ENCODE data around the gene GGT6.

GGT6 gene

DNA sequence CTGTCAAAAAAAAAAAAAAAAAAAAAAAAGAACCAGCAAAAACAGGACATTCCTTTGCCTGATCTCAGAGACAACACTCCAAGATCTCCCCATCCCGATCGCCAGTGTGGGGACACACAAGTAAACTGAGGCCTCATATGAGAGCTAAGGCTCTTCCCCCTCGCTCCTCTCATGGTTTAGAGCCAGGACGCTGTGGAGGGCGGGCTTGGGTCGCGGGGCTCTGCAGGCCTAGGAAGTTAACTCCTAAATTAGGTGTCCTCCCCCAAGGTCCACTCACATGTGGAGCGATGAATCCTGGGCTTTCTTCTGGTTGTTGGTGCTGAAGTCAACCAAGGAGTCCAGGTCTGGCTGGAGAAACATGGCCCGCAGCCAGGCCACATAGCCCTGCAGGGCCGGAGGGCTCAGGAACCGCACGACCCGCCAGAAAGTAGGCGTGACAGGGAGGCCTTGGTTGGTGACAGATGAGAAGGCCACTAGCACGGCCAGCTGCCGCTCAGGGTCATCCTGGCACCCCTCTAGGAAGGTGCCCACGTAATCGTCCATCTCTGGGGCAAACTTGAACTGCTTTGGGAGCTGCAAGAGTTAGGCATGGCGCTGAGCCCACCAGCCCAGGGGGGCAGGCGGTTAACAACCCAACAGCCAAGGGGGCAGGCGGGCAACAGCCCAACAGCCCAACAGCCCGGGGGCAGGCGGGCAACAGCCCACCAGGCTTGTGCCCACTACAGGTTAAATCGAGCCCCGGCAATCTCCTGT is 10.4 kb downstream of the GGT6 start:
- no peak for DNase-seq

GRCh38 chr17:4548721-4549531 is 11.5 kb downstream of the GGT6 start:
- DNase-seq, result no peak

- DNase-seq, result no peak
Observed at GRCh38 chr17:4548061-4548461, 12.3 kb downstream of the GGT6 start.

DNA sequence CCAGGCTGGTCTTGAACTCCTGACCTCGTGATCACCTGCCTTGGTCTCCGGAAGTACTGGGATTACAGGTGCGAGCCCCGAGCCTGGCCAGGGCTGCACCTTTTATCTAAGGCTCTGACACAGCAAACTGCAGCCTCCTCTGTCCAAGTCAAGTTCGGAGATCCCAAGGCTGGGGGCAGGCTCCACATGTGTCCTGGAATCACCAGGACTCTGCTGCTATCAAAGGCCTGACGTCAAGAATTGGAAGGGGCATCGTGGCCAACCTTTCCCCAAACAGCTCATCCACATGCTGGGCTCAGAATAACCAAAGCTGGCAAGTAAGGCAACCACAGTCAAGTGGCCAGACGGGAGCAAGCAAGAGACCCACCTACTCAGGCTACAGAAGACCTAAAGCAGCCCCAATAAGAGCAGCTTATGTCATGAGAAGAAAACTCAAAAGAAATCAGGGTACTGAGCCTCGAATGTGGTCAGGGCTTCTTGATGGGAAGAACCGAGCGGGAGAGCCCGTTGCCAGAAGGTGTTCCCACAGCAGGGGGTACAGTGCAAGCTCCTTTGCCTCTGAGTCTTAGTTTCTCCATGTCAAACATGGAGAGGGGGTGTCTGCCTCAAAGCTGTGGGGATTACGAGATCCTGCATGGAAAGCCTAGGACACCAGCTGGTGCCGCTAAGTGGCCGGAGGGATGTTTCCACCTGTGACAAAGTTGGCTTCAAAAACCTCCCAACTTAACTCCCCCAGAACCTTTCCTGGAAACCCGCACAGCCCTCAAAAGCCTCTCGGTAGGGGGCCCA is 13.1 kb downstream of the GGT6 start:
- DNase-seq, result no peak

GRCh38 chr17:4545217-4545951 is 15.0 kb downstream of the GGT6 start:
- no peak for DNase-seq

GRCh38 chr17:4544951-4545216 is 15.5 kb downstream of the GGT6 start:
- no peak for DNase-seq

DNA sequence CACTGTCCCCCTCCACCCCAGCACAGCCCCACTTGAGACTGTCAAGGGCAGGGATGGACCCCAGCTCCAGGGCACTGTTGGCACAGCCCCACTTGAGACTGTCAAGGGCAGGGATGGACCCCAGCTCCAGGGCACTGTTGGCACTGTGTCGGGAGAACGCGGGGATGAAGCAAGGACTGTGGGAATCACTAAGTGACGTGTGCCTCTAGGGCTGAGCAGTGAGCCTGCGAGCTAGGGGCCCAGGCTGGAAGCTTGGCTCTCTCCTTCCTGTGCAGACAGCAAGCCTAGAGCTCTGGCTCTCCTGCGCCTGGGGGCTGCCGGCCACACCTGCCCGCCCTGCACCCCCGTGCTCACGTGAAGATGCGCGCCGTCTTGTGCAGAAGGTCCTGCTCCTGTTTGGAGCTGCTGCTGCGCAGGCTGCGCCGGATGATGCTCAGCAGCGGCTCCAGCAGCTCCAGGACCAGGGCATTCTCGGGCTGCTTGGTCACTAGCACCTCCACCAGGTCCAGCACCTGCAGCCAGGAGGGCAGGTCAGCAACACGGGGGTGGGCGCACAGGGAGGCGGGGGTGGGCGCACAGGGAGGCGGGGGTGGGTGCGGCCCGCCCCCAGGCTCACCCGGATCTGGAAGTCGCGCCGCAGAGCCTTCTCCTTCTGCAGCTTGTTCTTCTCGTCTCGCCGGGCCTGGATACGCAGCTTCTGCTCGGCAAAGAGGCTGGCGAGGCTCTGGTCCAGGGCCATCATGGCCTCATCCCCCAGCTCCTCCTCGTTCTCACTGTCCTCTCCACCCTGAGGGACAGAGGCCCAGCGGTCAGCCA is 16.0 kb downstream of the GGT6 start:
- DNase-seq, result no peak

GRCh38 chr17:4543557-4544026 is 16.8 kb downstream of the GGT6 start:
- no peak for DNase-seq

DNA sequence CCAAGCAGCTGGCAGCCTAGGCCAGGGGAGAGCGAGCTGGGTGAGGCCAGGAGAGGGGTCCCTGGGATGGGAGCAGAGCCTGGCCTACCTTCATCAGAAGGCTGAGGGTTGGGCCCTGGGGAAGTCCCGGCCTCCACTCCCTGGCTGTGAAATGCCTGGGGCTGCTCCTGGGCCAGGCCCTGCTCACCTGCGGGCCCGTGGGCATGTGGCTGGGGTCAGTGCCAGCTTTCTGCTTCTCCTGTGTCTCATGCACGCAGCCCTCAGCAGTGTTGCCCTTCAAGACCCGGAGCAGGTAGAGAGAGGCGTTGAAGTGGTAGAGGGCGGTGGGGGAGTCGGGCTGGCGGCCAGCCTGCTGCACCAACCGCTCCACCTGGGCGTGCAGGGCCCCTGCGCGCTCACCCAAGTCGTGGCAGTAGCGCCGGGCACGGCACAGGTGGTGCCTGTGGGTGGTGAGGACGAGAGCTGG is 17.6 kb downstream of the GGT6 start:
- DNase-seq, result no peak

DNA sequence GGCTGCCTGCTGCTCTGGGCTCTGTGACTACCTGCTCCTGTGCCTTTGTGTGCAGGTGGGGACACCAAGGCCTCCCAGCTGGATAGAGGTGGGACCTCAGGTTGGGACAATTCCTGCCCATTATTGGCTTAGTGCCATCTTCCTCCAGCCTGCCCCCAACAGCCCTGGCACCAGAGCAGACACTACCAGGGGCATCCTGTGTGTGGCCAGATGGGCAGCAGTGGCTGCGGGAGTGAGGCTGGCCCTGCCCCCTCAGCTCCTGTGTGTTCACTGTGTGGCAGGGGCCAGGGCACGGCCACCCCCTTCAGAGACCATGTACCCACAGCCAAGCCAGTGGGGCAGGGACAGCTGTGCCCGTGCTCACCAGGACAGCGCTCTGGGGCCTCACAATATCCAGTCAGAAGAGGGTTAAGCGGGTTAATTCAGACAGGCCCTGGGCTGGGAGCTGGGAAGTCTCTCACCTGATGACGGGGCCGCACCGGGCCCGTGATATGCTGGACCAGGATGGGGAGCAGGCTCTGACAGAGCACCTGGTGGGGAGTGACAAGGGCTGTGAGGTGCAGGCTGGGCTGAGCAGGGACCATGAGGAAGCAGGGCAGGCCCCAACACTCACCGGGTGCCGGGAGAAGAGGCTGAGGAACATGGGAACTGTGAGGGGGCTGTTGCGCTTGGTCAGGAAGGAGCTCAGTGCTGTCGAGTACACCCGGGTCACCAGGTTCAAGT is 18.2 kb downstream of the GGT6 start:
- no peak for DNase-seq

- no peak for DNase-seq
Observed at GRCh38 chr17:4541328-4542002, 18.9 kb downstream of the GGT6 start.

GRCh38 chr17:4540687-4541327 is 19.6 kb downstream of the GGT6 start:
- no peak for DNase-seq

DNA sequence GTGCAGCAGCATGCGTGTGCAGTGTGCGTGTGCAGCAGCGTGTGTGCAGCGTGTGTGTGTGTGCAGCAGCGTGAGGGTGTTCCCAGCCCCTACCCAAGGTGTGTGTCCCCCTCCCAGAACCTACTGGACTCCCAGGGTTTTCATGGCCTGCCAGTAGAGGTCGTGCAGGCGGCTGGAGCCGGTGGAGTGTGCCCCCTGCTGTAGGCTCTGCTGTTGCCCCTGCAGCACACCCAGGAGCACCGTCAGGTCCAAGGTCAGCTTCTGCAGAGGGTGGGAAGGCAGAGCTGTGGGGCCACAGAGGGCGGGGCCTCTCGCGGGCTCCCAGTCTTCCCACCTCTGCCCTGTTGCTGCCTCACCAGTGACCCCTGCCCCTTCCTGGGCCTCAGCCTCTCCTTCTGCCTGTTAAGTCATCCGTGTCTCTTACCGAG is 20.1 kb downstream of the GGT6 start:
- no peak for DNase-seq

DNA sequence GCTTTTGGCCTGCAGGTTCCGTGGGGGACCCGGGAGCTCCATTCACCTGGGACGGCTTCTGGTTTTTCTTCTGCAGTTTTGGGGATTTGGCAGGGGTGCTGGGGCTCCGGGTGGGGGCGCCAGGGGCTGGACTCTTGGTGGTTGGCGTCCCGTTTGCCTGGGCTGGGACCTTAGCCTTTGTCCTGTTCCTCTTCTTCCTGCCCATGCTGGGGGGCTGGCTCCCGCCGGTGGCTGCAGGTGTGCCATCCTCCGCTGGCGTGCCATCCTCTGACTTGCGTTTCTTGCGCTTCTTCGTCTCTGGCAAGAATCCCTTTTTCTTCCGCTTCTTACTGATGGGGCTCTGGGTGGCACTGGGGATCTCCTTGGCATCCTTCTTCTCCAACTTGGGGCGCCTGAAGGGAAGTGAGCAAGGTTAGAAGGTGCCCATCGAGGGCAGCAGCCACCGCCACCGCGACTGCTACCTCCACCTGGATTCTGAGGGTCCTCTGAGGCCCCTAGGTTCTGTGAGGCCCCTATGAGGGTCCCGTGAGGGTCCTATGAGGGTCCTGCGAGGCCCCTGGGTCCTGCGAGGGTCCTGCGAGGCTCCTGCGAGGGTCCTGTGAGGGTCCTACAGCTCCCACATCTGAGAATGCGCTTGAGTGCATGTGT is 20.7 kb downstream of the GGT6 start:
- DNase-seq, result no peak

- no peak for DNase-seq
Observed at GRCh38 chr17:4539025-4539424, 21.4 kb downstream of the GGT6 start.

GRCh38 chr17:4538236-4539002 is 22.0 kb downstream of the GGT6 start:
- no peak for DNase-seq

DNA sequence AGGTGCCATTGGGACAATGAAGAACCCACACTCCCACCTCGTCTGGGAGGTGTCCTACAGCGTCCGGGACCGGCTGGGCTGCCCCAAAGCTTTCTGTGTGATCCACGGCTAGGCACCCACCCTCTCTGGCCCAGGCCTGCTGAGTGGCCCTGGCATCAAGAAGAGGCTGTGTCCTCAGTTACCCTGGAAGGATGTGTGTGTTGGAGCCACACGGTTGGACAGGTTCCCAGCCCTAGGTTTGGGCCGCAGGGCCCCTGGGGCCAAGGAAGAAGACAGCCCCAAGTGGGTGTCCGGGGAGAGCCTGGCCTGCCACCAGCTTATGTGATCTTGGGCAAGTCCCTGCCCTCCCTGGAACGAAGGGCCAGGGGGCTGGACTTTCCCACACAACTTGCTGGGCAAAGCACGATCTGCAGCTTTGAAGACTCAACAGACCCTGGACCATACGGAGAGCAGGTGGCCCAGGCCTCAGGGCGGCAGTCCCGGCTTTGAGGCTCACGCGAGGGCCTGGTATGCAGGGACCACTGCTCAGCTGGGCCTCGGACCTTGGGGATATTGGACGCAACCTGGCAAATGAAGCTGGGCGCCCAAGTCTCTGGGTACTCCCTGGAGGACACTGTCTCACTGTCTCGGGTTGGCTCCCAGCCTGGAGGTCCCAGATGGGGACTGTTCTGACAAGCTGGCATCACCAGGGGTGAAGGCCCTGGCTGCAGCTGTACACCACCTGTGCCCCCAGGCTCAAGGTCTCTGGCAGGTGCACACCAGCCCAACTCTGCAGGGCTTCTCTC is 22.7 kb downstream of the GGT6 start:
- DNase-seq, result no peak
